Psoas muscle (tissue), 8 donors: ENCODE results near the gene ACOT6. TPM values are rescaled to one million over a fixed set of nuclear protein-coding genes. Genes with fewer than 3 reads are reported as not detected.

Experiments
- ATAC-seq, 4 donors: fragments of 200-7000 bp; cut with Tn5 transposase; one replicate each; pipeline ENCODE4 v1.9.1; 2020; ENCODE audit warnings: moderate library complexity in 3 of 4, mild to moderate bottlenecking in 2 of 4
- DNase-seq, 2 donors: peaks; one replicate each; pipeline ENCODE4 v3.0.0-alpha.2; 2020
- H3K27ac ChIP-seq: fragments of 200-600 bp; one replicate; pipeline ENCODE4 v1.8.0; 2022
- H3K27me3 ChIP-seq, 3 donors: fragments of 200-600 bp in 1 of 3; one replicate each; pipeline versions ENCODE4 v1.6.1 to v1.8.0; 2013 to 2022; ENCODE audit warnings: low read length in 2 of 3, mild to moderate bottlenecking in 2 of 3, moderate library complexity in 1 of 3; ENCODE audit not compliant: insufficient read depth in 3 of 3
- H3K36me3 ChIP-seq, 2 donors: fragments of 200-600 bp in 1 of 2; one replicate each; pipeline versions ENCODE4 v1.6.1 to v1.8.0; 2013 to 2022; ENCODE audit warnings: low read depth in 1 of 2, mild to moderate bottlenecking in 1 of 2, moderate library complexity in 1 of 2; ENCODE audit not compliant: insufficient read depth in 1 of 2
- H3K4me1 ChIP-seq: fragments of 200-600 bp; one replicate; pipeline ENCODE4 v1.8.0; 2022
- H3K4me3 ChIP-seq: fragments of 200-600 bp; one replicate; pipeline ENCODE4 v1.8.0; 2022; ENCODE audit warnings: mild to moderate bottlenecking
- H3K9me3 ChIP-seq: fragments of 200-600 bp; one replicate; pipeline ENCODE4 v1.8.0; 2022
- CTCF ChIP-seq: fragments of 200-600 bp; IDR thresholded peaks from one replicate; pipeline ENCODE4 v1.8.0; 2022; ENCODE audit warnings: antibody characterized with exemption
- WGBS, 3 donors: extraction: QIAGEN DNeasy Blood & Tissue Kit; methylation state at CpG; one replicate each; pipeline versions ENCODE4 v1.1.6 to v1.1.7; 2013; 5-methylcytosine and 5-hydroxymethylcytosine counted together
- intact Hi-C, 2 donors: fragments of 100-400 bp; cut with DNase I; formaldehyde crosslinking; loops; one replicate each; pipeline versions ENCODE4 v1.11.0 to v1.14.2; 2022
- polyA plus RNA-seq, 3 donors: library from polyadenylated mRNA; stranded (reverse); fragments of 200-250 nt; gene quantifications; one replicate each; pipeline ENCODE4 v1.2.3, GENCODE V29; 2013
- total RNA-seq, 4 donors: library from RNA; stranded (reverse); fragmentation: NEBNext Ultra II Directional in 2 of 4; extraction: Animal tissue kit (Norgen Biotek cat#: 25700) in 2 of 4; gene quantifications; one replicate each; pipeline versions ENCODE4 v1.2.1 to v1.2.4, GENCODE V29; 2021 to 2023
- donor health status: healthy with polysubstance abuse.
- donor health status: DM: no; HTN: no; CAD: no; lungs with moderate emphysema.
- donor health status: Bipolar disorder and iron deficiency.
- donor health status: healthy.
- donor health status: DM: yes; HTN: yes; CAD: no.
- donor health status: DM: no; HTN: no; CAD: no.
- donor health status: DM: no; HTN: no; CAD: no.
- donor health status: DM: yes; HTN: yes; CAD: no.

The ACOT6 gene
- total and polyA plus RNA-seq, 7 donors: not detected

- Histone ChIP-seq H3K36me3 (no peaks in the 10 kb centered on the region), H3K4me3 (no peak overlapping the region), H3K4me1 (peaks cover 4% of the 10 kb centered on the region), H3K27ac (no peak overlapping the region), H3K9me3 (no peaks in the 10 kb centered on the region), H3K27me3 (no peaks in the 10 kb centered on the region)
- ATAC-seq (no peak), DNase-seq (no peak)
- TF ChIP-seq CTCF: no peak
- WGBS, 3 donors: 77 to 86% (median 78%) methylated on average over 5 of the region's 5 CpGs
- intact Hi-C loops: no loop called here
Measured at GRCh38 chr14:73637830-73638229, 25.5 kb downstream of the ACOT6 start.

GRCh38 chr14:73640796-73641365 lies 28.6 kb downstream of the ACOT6 start:
- no peaks in the 10 kb centered on the region for H3K9me3 ChIP-seq
- no peak for TF ChIP-seq CTCF
- no peak overlapping the region for H3K27ac ChIP-seq
- peaks cover 10% of the 10 kb centered on the region for H3K4me1 ChIP-seq
- no peaks in the 10 kb centered on the region for H3K27me3 ChIP-seq
- intact Hi-C loops: loop anchor here in 1 of 2 donors (5.0 kb wide), 1 partner anchor 71 kb away; the partner anchor contains the start of gene PNMA1
- no peak for DNase-seq
- H3K4me3 ChIP-seq: no peak overlapping the region
- ATAC-seq: no peak
- 87 to 95% (median 95%) methylated on average over 5 of the region's 5 CpGs for WGBS, 3 donors
- H3K36me3 ChIP-seq: no peaks in the 10 kb centered on the region

GRCh38 chr14:73644531-73645247 lies 32.4 kb downstream of the ACOT6 start, which contains the start of gene DNAL1:
DNAL1 (plus strand) TSS chr14:73644986; CDS start chr14:73645040, 54 bp downstream.
- WGBS, 3 donors: 0 to 1% (median 0%) methylated on average over 36 to 43 of the region's 43 CpGs
- intact Hi-C loops: loop anchor here in 1 of 2 donors (5.0 kb wide), 1 partner anchor 68 kb away; the partner anchor contains the start of gene PNMA1
- peak; percentile 99 to 100 (median 100) for ATAC-seq

GRCh38 chr14:73645248-73645610 lies 32.9 kb downstream of the ACOT6 start:
- no peaks in the 10 kb centered on the region for H3K36me3 ChIP-seq
- H3K27ac ChIP-seq: peak overlapping the region; percentile 86
- no peak for TF ChIP-seq CTCF
- no peaks in the 10 kb centered on the region for H3K27me3 ChIP-seq
- ATAC-seq (peak in 1 of 4 donors; percentile 1), DNase-seq (no peak)
- no peaks in the 10 kb centered on the region for H3K9me3 ChIP-seq
- peak overlapping the region; percentile 80 for H3K4me3 ChIP-seq
- H3K4me1 ChIP-seq: peaks cover 11% of the 10 kb centered on the region
- 2 to 4% (median 3%) methylated on average over 7 of the region's 7 CpGs for WGBS, 3 donors
- intact Hi-C loops: no loop called here

More at GRCh38 chr14:73644531-73645247, 32.4 kb downstream of the ACOT6 start, which contains the start of gene DNAL1:
- Histone ChIP-seq H3K36me3 (no peaks in the 10 kb centered on the region), H3K27me3 (no peaks in the 10 kb centered on the region), H3K4me1 (peaks cover 11% of the 10 kb centered on the region), H3K9me3 (no peaks in the 10 kb centered on the region), H3K4me3 (peak within 1 kb of the TSS; percentile 80), H3K27ac (peak within 1 kb of the TSS; percentile 86)
- no peak for TF ChIP-seq CTCF
- peak; percentile 94 to 97 for DNase-seq
